Activated CD4-positive, alpha-beta T cell treated with anti-CD3 and anti-CD28 coated beads, Interleukin-2, amount 50 U/mL, for 4 hours (primary cell): ENCODE measurements around the gene CNNM4.
A peak's percentile ranks its signal among the peaks of the same experiment; 100 is the strongest.

ENCODE experiments used
- DNase-seq, 2 experiments: peaks; one replicate each; pipeline ENCODE4 v3.0.0-alpha.2; 2020

CNNM4 gene

DNA sequence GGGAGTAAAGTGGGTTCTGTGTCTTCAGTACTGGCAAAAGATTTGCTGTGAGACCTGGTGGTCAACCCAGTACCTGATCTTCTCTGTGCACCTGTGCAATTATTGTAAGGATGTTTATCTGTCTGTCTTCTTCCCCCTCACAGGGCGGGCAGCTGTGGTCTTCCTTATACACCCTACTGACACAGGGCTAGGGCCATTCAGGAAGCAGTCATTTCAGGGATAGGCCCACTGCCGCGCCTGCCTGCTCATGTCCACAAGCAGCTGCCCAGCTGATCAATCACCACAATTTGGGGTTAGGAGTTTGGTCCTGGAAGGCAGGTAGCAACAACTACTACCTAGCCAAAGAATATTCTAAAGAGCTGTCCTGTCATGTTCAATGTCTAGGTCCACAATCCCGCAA, 1.2 kb upstream of the CNNM4 start:
- no peak for DNase-seq

DNA sequence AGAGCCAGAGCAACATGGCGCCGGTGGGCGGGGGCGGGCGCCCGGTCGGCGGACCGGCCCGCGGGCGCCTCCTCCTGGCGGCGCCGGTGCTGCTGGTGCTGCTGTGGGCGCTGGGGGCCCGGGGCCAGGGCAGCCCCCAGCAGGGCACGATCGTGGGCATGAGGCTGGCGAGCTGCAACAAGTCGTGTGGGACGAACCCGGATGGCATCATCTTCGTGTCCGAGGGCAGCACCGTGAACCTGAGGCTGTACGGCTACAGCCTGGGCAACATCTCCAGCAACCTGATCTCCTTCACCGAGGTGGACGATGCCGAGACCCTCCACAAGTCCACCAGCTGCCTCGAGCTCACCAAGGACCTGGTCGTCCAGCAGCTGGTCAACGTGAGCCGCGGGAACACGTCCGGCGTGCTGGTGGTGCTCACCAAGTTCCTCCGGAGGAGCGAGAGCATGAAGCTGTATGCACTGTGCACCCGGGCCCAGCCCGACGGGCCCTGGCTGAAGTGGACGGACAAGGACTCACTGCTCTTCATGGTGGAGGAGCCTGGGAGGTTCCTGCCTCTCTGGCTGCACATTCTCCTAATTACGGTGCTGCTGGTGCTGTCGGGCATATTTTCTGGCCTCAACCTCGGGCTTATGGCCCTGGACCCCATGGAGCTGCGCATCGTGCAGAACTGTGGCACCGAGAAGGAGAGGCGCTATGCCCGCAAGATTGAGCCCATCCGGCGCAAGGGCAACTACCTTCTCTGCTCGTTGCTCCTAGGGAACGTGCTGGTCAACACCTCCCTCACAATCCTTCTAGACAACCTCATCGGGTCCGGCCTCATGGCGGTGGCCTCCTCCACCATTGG, 507 bp downstream of the CNNM4 start:
- peak; percentile 56 to 63 for DNase-seq

DNA sequence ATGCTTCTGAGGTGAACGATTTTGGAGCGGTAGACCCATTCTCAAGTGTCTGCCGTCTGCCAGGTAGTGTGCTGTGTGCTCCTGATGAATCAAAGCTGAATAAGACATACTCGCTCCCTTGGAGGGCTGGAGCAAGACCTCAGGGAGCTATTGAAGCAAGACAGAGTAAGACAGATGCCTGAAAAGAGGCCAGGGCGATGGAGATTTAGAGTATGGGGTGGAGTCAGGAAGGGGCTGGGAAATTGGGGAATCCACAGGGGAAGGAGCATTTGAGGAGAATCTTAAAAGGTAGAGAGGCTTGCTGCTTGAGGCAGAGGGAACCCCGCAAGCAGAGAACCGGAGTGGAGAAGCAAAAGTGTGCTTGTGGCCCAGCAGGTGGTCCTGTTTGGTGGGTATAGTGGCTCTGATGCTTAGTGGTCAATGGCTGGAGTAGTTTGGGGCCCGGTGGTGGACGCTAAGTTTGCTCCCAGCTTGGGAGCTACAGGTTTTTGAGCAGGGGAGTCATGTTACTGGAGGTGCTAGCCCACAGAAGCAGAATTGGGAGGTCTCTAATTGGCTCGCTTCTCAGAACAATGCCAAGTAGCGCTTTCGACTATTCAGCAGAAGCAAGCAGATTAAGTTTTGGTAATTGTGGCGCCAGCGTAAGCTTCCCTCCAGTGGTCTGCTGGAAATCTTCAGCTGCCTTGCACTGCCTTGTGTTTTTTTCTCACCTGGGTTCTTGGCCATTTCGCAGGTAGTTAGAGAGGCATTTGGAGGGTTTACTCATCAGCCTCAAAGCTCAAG, 2.0 kb downstream of the CNNM4 start:
- no peak for DNase-seq

DNA sequence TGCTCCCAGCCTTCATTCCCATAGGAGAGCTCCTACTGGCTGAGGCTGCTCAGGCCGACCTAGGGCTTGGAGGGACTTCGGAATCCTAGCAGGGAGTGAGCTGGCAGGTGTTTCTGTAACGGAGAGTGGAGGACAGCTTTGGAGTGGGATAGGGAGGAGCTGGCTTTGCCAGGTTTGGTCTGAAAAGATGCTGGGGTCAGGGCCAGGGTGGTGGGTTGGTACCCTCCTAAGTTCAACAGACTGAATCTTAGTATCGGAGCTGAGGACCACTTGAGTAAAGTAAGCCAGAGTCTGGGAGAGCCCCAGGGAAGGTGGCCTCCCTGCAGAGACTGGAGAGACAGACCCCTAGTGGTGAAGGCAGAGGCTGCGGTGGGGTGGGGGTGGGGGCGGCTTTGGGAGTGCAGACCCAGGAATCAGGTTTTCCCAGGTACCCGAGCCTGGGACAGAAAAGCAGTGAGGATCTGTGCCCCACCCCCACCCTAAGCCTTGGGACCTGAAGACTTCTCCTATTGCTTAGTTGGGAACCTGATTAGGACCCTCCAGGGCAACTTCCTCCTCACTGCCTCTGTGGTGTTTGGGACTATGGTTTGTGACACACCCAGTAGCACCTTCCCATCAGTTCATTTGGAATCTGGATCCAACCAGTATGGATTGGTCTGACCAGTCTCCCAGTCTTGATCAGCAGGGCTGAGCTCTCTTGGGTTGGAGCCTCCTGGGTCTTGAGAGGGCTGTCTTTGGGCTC, 3.0 kb downstream of the CNNM4 start:
- DNase-seq: no peak

DNA sequence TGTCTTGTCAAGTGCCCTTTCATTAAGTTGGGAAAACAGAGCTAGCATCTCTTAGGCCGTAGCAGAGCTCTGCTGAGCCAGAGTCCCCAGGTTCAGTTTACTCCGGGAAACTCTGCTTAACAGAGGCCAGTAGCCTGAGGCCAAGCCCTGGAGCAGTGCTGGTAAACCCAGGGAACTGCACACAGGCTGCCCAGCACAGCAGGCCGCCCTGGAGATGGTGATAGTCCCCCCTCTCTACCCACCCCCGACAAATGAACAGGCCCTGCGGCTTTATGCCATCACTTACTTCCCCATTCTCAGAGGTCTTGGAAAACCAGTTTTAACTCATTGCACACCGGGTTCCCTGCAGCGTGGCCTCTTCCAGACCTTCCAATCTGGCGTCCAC, 3.5 kb downstream of the CNNM4 start:
- DNase-seq: no peak

DNA sequence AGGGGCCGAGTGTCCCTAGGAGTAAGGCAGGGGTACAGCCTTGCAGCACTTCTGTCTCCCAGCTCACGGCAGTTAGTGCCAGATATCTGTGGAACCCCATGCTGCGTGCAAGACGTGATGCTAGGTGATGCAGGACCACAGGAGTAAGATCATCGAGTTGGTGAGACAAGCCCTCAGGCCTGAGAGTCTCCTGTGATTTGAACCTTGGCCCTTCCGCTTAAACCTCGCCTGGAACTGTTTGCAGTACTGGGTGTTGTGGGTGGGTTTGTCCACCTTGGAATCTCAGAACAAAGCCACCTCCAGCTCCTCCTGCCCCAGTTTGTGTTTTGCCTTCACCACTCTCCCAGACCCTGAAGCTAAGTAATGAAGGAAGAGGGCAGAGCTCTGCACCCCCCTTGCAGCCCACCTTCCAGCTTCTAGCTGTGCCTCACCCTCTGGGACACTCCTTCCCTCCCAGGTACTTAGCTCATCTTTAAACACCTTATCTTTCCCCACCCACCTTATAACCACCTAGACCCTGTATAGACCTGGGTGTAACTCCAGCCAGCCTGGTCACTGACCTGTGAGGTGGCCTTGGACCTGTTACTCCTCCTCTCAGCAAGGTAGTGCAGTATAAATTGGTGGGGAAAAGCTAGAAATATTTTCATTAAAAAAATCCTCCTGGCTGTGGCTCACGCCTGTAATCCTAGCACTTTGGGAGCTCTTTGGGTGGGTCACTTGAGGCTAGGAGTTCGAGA, 6.6 kb downstream of the CNNM4 start:
- no peak for DNase-seq

DNA sequence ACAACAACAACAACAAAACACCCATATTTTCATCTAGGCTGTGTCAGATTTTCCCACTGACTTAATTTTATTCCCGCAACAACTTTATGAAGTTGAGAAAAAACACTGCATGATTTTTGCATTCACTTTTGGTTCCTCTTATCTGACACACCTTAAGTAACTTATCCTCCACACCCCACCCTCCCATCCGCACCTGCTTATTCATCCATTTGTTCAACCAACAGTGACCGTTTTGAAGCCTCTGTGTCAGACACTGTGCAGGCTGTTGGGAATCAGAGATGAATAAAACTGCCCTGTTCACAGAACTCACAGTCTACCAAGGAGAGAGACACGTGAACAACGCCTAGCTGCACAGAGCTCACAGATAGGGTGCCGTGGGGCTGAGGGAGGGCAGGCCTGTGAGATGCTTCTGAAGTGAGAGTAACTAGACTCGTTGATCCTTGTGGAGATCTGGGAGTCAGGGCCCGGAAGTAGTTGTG, 7.4 kb downstream of the CNNM4 start:
- DNase-seq: no peak

DNA sequence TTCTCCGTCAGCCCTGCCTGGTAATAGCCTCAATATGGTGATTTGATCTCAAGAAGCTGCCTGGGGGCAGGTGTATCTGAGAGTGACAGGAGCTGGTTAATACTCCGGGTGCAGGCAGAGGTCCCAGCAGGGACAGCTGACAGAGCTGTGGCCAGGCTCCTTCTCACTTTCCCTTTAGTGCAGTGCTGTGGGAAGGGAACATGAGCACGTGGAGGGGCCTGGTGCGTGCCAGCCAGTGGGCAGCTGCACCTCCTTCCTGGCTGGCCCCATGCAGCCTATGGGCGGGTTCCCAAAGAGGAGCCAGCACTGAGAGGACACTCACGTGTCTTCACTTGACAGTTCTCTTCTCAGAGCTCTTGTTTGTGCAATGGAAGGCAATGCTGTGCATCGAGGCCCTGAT, 9.1 kb downstream of the CNNM4 start:
- DNase-seq: no peak

DNA sequence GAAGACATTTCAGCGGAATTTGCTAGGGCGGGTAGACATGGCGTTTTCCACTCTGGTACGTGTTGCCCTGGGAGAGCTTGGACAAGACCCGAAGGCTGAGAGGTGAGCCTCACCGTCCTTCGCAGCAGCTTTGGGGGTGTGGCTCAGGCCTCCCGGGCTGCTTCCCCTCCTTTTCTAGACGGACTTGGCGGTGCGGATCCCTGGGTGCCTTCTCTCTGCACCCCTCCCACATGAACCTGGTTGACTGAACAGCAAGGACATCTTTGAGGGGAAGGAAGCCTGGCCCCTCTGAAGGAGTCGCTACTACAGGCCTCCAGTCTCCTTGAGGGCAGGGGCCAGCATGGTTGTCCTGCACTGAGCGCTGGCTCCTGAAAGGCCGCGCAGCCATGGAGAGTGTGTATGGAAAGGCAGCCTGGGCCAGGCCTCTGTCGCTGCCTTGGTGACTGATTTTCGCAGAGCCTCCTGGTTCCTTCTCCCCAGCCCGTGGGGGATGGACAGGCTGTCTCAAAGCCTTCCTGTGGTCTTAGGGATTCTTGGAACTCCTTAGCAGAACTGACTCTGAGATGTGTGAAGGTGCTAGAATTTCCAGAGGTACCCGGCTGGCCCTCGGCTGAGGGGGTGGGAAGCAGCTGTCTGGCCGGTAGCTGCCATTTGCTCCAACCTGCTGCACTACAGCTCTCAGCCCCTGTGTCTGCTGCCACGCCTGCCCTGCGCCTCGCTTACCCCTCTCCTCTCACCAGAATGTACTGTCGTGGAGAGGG, 9.9 kb downstream of the CNNM4 start:
- DNase-seq: no peak

DNA sequence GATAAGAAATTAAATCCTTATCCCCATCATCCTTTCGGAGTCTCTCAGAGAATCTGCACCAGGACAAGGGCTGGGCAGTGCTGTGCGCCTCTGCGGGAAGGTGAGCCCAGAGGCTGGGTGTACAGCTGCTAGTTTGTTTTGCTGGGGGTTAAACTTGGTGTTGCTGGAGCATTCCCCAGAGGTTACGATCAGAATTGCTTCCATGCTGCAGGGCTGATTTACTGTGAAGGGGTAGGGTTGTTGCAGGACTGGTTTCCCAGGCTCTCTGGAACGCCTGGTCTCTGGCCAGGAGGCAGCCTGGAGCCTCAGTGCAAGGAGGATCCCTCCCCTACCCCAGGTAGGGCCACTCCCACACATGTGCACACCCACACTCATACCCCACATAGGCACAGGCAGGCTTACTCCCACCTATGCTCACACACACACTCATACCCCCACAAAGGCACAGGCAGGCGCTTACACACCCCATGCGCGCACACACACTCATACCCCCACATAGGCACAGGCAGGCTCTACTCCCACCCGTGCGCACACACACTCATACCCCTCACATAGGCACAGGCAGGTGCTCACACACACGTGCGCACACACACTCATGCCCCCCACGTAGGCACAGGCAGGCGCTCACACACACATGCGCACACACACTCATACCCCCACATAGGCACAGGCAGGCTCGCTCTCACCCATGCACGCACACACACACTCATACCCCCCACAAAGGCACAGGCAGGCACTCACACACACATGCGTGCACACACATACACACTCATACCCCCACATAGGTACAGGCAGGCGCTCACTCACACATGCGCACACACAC, 11.3 kb downstream of the CNNM4 start:
- DNase-seq: no peak

DNA sequence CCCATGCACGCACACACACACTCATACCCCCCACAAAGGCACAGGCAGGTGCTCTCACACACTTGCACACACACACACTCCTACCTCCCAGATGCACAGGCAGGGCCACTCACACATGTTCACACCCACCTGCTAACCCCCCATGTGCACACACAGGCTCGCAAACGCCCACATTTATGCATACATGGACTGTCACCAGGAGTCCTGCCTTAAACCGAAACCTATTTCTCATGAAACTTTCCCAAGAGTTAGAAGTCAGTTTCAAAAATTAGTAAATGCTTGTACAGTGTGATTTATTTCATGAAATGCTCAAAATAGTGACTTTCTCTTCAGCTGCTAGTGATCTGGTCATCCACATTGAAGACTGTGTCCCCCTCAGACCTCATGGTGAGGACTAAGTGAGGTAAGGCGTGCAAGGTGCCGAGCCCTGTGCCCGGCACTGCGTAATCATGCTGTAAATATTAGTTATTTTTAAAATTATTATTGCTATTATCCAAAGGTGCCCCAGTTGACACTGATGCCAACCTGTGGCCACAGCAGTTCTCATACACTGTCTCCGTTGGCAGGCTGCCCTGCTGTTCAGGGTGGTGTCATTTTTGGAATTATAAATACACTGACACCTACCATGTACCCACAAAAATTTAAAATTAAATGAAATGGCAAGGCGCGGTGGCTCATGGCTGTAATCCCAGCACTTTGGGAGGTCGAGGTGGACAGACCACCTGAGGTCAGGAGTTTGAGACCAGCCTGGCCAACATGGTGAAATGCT, 12.4 kb downstream of the CNNM4 start:
- peak; percentile 17 to 38 for DNase-seq

DNA sequence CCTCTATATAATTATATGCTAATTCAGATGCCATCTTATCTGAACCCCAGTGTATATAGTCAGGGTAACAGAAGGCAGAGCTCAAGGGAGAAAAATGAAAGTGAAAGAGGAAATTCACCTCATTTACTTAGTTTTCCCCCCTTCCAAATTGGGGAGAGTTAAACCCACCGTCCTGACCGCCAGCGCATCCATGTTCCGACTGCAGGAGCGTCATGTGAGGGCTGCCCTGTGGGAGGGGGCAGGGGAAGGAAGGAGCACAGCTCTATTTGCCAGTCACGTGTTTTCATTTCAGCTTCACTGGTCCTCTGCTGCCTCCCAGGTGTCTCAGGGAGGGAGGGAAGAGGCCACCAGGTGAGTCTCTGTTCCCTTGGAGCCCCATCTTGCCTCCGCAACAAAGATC, 13.2 kb downstream of the CNNM4 start:
- DNase-seq: peak; percentile 32 to 54

DNA sequence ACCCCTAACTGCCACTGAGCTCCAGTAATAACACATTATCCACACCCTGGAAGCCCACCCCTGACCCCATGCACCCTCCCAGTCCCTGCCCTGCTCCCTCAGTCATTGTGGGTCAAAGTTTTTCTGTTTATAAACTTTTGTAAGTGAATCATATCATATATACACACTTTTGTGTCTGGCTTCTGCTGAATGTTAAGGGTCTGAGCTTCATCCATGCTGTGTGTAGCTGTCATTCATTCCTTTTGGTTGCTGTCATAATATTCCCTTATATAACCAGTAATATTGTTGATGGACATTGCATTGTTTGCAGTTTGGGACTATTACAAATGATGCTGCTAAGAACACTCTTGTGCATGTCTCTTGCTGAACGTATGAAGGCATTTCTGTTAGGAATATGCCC, 14.5 kb downstream of the CNNM4 start:
- no peak for DNase-seq

DNA sequence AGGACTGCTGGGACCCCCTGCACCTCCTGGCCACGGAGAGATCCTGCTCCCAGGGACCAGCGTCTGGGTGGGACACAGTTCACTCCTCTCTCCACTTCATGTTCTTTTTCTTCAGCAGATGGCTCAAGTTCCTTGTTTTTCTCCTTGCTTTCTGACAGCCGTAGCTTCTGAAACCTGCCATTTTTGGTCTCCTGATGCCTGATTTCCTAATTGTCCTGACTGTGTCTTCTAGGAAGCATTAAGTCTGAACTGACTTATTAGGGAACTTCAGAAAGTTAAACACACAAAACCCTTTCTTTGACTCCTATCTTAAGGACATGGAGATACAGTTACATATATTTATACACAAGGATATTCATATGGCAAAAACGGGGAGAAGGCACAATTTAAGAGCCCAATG, 22.7 kb downstream of the CNNM4 start:
- no peak for DNase-seq

DNA sequence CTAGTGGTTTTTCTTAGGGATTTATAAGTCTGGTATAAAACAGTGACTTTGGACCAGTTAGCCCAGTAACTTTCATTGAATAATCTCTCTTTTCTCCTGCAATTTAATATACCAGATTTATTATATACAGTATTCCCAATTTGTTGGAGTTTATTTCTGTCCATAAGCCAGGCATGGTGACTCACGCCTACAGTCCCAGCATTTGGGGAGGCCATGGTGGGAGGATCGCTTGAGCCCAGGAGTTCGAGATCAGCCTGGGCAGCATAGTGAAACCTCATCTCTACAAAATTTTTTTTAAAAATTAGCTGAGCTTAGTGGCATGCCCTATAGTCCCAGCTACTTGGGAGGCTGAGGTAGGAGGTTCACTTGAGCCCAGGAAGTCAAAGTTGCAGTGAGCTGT, 26.7 kb downstream of the CNNM4 start:
- DNase-seq: no peak

DNA sequence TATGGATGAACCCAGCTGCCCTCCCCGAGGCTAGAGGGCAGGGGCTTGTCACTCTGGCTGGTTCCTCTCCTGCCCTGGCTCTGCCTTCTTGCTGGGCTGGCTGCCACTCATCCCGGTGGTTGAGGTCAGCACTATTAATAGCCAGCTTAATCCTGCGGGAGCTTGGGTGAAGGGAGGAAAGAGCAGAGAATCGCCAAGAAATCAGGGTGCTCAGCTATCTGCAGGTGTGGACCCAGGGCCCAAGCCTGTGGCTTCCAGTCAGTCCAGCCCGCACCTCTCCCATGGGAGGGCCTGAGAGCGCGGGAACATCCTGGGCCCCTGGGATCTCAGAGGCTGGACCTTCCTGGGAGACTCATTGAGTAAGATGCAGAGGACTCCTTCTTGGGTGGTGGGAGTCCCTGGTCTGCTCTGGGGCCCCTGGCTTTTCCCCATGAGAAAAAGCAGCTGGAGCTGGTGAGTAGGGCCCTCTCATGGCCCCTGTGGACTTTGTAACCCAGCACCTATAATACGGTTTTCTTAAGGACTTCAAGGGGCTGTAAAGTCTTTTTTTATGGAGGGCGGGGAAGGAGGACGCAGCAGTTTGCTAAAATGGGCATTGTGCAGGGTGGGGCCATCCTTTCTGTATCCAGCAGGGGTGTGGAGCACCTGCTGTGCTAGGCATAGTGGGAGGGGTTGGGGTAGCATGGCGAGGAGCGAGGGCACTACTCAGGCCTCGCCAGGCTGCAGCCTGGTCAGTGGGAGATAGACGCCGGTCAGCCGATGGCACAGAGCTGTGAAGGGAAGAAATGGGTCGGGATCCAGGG, 27.9 kb downstream of the CNNM4 start:
- DNase-seq: no peak

DNA sequence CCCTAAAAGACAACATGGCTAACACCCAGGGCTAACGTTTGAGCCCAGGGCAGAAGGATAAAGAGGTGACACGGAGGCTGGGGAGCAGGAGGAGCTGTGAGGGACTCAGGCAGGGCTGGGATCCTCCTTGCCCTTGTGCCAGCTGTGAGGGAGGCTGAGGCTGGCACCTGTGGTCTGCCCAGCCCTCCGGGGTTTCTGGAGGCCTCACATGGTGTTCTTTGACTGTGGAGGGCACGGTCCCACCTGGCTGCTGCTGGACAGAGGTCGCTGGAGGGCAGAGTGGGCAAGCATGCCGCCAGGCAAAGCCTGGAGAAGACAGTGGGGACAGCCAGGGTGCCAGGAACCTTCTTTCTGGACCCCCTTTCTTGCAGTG, 28.5 kb downstream of the CNNM4 start:
- DNase-seq: no peak

DNA sequence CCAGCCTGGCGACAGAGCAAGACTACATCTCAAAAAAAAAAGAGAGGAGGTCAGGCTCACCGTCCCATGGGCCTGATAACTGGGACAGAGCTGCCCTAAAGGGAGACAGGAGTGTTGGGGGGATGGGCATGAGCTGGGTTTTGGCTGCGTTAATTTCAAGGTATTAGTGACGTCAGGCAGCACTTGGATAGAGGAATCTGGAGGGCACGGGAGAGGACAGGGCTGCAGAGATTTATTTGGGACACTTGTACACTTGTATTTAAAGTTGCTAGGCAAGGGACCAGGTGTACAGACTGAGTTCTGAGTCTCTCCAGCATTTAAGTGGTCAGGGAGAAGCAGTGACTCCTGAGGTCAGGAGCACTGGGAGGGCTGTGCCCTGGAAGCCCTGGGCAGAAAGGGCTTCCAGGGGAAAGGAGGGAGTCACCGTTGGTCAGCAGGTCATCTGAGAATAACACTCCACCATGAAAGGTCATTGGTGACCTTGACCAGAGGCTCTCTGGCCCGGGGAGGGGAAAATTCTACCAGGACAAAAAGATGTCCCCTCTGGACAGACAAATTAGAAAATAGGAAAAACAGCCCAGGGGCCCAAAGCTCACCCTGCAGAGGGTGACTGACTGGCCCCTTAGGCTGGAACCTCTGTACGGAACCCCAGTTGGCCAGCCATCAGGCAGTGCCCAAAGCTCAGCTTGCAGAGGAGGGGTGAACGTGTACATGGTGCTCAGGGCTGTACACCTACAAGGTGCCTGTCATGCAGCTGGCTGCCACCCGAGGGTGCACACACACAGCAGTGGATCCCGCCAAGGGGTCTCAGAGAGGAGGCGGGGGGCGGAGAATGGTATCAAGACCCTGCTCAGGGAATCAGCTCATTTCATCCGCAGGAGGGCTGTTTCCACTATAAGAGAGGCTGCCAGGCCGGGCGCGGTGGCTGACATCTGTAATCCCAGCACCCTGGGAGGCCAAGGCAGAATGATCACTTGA, 32.4 kb downstream of the CNNM4 start:
- DNase-seq: no peak
